IMR-90 (cell line): ENCODE results near the gene BEGAIN.

Source experiments
- CEBPB ChIP-seq: IDR thresholded peaks from 2 replicates; pipeline ENCODE4 v1.6.1; 2012; ENCODE audit warnings: low read depth, low read length, improper control_type of control experiment
- CTCF ChIP-seq: conservative IDR thresholded peaks from 2 replicates; pipeline ENCODE4 v1.5.1; 2012; ENCODE audit warnings: mild to moderate bottlenecking, low read depth, low read length, improper control_type of control experiment
- MAFK ChIP-seq: IDR thresholded peaks from 2 replicates; pipeline ENCODE4 v1.6.1; 2012; ENCODE audit warnings: low read depth, low read length, improper control_type of control experiment
- MXI1 ChIP-seq: IDR thresholded peaks from 2 replicates; pipeline ENCODE4 v1.6.1; 2012; ENCODE audit warnings: low read depth, mild to moderate bottlenecking, low read length, moderate library complexity, borderline replicate concordance
- POLR2A ChIP-seq: IDR thresholded peaks from 2 replicates; pipeline ENCODE4 v1.6.1; 2012; ENCODE audit warnings: mild to moderate bottlenecking, low read depth, low read length
- RAD21 ChIP-seq: IDR thresholded peaks from 2 replicates; pipeline ENCODE4 v1.6.1; 2012; ENCODE audit warnings: low read length, improper control_type of control experiment
- RFX5 ChIP-seq: IDR thresholded peaks from 2 replicates; pipeline ENCODE4 v1.8.0; 2012; ENCODE audit warnings: low read depth, mild to moderate bottlenecking, low read length, moderate library complexity
- SMC3 ChIP-seq: fragments of 150-350 bp; IDR thresholded peaks from 2 replicates; pipeline ENCODE4 v1.6.1; 2016; ENCODE audit warnings: low read depth, mild to moderate bottlenecking, antibody characterized with exemption, low read length, moderate library complexity
- USF2 ChIP-seq: fragments of 150-350 bp; IDR thresholded peaks from 2 replicates; pipeline ENCODE4 v1.6.1; 2017; ENCODE audit warnings: mild to moderate bottlenecking, antibody characterized with exemption, low read length, low read depth

DNA sequence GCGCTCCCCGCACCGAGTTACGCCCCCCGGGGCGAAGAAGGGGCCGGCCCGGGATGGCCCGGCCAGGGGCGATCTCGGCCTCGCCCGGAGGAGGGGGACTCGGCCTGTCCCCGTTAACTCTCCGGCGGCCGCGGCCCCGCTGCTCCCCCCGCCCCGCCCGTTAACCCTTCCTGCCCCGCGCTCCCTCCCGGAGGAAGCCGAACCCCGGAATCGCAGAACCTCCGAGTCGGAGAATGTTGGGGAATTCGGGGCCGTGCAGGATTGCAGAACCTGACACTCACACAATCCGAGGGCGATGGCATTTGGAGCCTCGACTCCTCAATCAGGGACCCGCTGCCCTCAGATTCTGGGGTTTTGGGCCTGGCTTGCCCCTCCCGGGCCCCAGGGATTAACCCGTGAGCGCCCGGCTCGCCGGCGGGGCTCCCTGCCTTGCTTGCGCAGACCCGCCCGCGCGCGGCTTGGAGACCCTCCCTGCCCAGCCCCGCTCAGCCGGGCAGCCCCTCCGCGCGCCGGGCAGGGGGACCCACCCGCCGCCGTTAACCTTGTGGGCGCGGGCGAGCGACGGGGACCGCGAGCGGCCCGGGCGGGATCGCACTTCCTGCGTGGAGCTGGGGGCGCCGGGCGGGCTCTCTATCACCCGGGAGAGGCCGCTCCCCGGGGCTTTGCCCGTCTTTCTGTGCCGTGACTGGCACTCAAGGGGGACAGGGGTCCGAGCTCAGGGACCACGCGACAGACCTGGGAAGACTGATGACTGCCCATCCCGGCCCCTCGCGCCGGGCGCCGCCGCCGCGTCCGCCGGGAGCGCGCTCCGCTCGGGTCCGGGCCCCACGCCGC is 18.8 kb downstream of the BEGAIN start:
- TF ChIP-seq POLR2A (no peak), CTCF (no peak), SMC3 (no peak), RFX5 (no peak), MAFK (no peak), MXI1 (no peak), USF2 (no peak), RAD21 (no peak), CEBPB (no peak)
